ENCODE measurements around the gene SORCS2.

DNA sequence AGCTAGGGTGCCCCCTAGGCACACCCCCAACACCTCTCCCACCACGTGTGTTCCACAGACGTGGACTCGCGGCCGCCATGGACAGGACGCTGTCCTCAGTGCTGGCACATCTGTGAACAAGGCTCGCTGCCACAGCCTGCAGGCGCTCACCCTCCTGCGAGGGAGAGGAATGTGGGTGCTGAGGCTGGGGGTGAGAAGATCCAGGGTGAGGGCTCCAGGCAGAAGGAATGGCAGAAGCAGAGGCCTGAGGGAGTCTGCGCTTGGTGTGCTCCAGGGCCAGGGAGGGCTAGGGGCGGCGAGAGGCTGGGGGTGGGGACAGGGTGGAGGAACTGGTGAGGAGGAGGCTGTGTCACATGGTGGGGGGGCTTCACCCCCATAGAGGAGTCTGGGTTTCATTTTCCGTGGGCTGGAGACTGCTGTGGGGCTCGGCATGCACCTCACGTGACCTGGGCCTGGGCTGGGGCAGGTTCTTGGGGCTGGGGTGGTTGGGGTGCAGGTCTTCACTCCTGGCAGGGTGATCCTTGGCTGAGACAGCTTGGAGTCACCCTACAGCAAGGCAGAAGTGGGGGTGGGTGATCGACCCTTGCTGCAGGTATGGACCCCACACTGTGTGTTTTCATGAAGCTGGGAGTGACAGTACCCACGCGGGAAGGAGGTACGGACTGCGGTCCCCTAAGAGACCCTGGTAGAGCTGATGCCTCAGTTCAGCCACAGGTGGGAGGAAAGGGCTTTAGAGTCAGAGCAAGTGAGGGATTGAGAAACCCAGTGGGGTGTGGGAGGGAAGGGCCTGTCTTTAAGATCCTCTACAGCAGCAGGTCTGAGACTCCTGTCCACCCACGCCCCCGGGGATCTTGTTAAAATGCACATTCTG lies 138.7 kb downstream of the SORCS2 start:
- TF ChIP-seq, protein P1, sequence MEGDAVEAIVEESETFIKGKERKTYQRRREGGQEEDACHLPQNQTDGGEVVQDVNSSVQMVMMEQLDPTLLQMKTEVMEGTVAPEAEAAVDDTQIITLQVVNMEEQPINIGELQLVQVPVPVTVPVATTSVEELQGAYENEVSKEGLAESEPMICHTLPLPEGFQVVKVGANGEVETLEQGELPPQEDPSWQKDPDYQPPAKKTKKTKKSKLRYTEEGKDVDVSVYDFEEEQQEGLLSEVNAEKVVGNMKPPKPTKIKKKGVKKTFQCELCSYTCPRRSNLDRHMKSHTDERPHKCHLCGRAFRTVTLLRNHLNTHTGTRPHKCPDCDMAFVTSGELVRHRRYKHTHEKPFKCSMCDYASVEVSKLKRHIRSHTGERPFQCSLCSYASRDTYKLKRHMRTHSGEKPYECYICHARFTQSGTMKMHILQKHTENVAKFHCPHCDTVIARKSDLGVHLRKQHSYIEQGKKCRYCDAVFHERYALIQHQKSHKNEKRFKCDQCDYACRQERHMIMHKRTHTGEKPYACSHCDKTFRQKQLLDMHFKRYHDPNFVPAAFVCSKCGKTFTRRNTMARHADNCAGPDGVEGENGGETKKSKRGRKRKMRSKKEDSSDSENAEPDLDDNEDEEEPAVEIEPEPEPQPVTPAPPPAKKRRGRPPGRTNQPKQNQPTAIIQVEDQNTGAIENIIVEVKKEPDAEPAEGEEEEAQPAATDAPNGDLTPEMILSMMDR (IDR thresholded peaks at IDR 0.05; ENCODE audit: insufficient read depth, low read depth, low read length), result no peak
- TF ChIP-seq EZH2 (IDR thresholded peaks at IDR 0.05; ENCODE audit: insufficient read depth, low read length), result no peak

Data from astrocyte (in vitro differentiated cells and primary cell).